ENCODE results near the gene PCDHA8.
"Not testable (repeated sequence)": the region's sequence is repeated elsewhere in the genome, so short reads cannot be mapped to it uniquely, and the experiment has no call there.

GRCh38 chr5:140796072-140796717, 44.8 kb upstream of the PCDHA8 start:
- TF ChIP-seq, protein P1, sequence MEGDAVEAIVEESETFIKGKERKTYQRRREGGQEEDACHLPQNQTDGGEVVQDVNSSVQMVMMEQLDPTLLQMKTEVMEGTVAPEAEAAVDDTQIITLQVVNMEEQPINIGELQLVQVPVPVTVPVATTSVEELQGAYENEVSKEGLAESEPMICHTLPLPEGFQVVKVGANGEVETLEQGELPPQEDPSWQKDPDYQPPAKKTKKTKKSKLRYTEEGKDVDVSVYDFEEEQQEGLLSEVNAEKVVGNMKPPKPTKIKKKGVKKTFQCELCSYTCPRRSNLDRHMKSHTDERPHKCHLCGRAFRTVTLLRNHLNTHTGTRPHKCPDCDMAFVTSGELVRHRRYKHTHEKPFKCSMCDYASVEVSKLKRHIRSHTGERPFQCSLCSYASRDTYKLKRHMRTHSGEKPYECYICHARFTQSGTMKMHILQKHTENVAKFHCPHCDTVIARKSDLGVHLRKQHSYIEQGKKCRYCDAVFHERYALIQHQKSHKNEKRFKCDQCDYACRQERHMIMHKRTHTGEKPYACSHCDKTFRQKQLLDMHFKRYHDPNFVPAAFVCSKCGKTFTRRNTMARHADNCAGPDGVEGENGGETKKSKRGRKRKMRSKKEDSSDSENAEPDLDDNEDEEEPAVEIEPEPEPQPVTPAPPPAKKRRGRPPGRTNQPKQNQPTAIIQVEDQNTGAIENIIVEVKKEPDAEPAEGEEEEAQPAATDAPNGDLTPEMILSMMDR (IDR thresholded peaks at IDR 0.05; ENCODE audit: low read length), result not testable (repeated sequence)
- TF ChIP-seq EZH2 (IDR thresholded peaks at IDR 0.05; ENCODE audit: borderline replicate concordance, low read length), result not testable (repeated sequence)
